ENCODE measurements around the gene PLEKHB2. TPM values are rescaled to one million over a fixed set of nuclear protein-coding genes. Genes with fewer than 3 reads are reported as not detected.

PLEKHB2 gene
- total and polyA plus RNA-seq, 10 of the 15 experiments (the other 5 are each of a cell fraction or from before 2014, with no cell fraction given), result 12.3 to 55.6 (median 26.2) TPM

- TF ChIP-seq RFX5 (IDR thresholded peaks at IDR 0.05; ENCODE audit: low read depth, low read length) (no peak), YY1 (IDR thresholded peaks at IDR 0.05; ENCODE audit: low read depth, low read length) (no peak), IRF3 (IDR thresholded peaks at IDR 0.05) (no peak), RCOR1 (conservative IDR thresholded peaks at IDR 0.05; ENCODE audit: low read depth, low read length) (no peak), RB1 (IDR thresholded peaks at IDR 0.05; ENCODE audit: borderline replicate concordance) (peak; percentile 86; the same call in 1 of the 2 replicates), EZH2 (IDR thresholded peaks at IDR 0.05; ENCODE audit: borderline replicate concordance, control insufficient read depth, low read depth, low read length) (no peak), E2F8 (IDR thresholded peaks at IDR 0.05; ENCODE audit: low read depth, partially characterized antibody) (no peak), NKRF (conservative IDR thresholded peaks at IDR 0.05) (peak; percentile 89), E4F1 (IDR thresholded peaks at IDR 0.05; ENCODE audit: borderline replicate concordance, partially characterized antibody) (no peak), DPF2 (IDR thresholded peaks at IDR 0.05) (peak; percentile 95), ZNF622 (IDR thresholded peaks at IDR 0.05) (no peak), GATAD2B (conservative IDR thresholded peaks at IDR 0.05; ENCODE audit: low read depth) (peak; percentile 100), ETV6 (conservative IDR thresholded peaks at IDR 0.05 in 1 of 2, IDR thresholded peaks at IDR 0.05 in 1 of 2; ENCODE audit: borderline replicate concordance in 1 of 2, low read depth in 1 of 2) (no peak), IKZF1 (conservative IDR thresholded peaks at IDR 0.05) (peak; percentile 93), NFXL1 (IDR thresholded peaks at IDR 0.05; ENCODE audit: borderline replicate concordance) (0 out of 2 replicates have a peak, but pooled peaks have one; percentile 32), NR2C2 (IDR thresholded peaks at IDR 0.05; ENCODE audit: borderline replicate concordance, control insufficient read depth, insufficient read length, low read depth) (no peak), ATF7 (IDR thresholded peaks at IDR 0.05; ENCODE audit: low read depth) (no peak), JUND (IDR thresholded peaks at IDR 0.05; ENCODE audit: low read depth, low read length) (no peak), JUNB (IDR thresholded peaks at IDR 0.05) (no peak), PML (IDR thresholded peaks at IDR 0.05; ENCODE audit: low read length) (peak; percentile 93), NFIC (IDR thresholded peaks at IDR 0.05; ENCODE audit: low read depth, low read length) (no peak), FOS (IDR thresholded peaks at IDR 0.05; ENCODE audit: borderline replicate concordance, extremely low read depth, insufficient read length) (peak; percentile 4)
These were observed 12.0 kb upstream of the PLEKHB2 start, which contains the start of gene FAM168B (continued) for GRCh38 chr2:131093006-131093695.

Measured in GM12878 (cell line).